CD4-positive, alpha-beta T cell treated with Interleukin-21 for 1 hour (primary cell): ENCODE measurements around the gene TRIM69.

Source experiments
- DNase-seq: peaks from one replicate; pipeline ENCODE4 v3.0.0-alpha.2; 2020

Gene TRIM69

GRCh38 chr15:44811337-44811736 lies 75.0 kb downstream of the TRIM69 start:
- no peak for DNase-seq

GRCh38 chr15:44812029-44812517 lies 75.7 kb downstream of the TRIM69 start:
- DNase-seq, result no peak

GRCh38 chr15:44813231-44813630 lies 76.9 kb downstream of the TRIM69 start:
- no peak for DNase-seq
